HCT116 (cell line): Measurements from ENCODE around the gene BRDT. TPM values are rescaled to one million over a fixed set of nuclear protein-coding genes. Genes with fewer than 3 reads are reported as not detected.

Experiments used
- ATAC-seq: fragments of 200-7000 bp; cut with Tn5 transposase; 2 replicates; pipeline ENCODE4 v1.9.1; 2020; ENCODE audit warnings: mild to moderate bottlenecking, moderate library complexity
- BruUV-seq: library from RNA; stranded (reverse); fragments of 400-500 nt; replicated peaks from 2 replicates; lab custom pipeline; 2021; lab: Mats Ljungman, UMichigan
- CTCF ChIA-PET: fragments of 300-600 bp; sonication (Branson Sonifier 250); formaldehyde crosslinking; loops from one replicate; lab custom pipeline; 2021; ENCODE audit warnings: antibody characterized with exemption; lab: Charles Lee
- POLR2A ChIA-PET: fragments of 300-600, 350-600 bp; sonication (Branson Sonifier 250); formaldehyde crosslinking; loops from one replicate; lab custom pipeline; 2021; ENCODE audit warnings: antibody characterized with exemption; lab: Charles Lee
- RAD21 ChIA-PET, 2 experiments: fragments of 300-600 bp; sonication (Branson Sonifier 250); formaldehyde crosslinking; loops; one replicate each; lab custom pipeline; 2023; ENCODE audit warnings: low total read pairs in 2 of 2; ENCODE audit not compliant: uncharacterized antibody in 2 of 2, unreplicated experiment in 2 of 2, low non-redundant PET in 1 of 2; lab: Charles Lee
- DNase-seq: peaks from one replicate; pipeline ENCODE4 v3.0.0-alpha.2; 2010; ENCODE audit warnings: low read depth, low spot score
- H2AFZ ChIP-seq: fragments of 200-600 bp; shearing (Covaris generic), sonication (generic); 2 replicates; pipeline ENCODE4 v1.6.1; 2017; ENCODE audit warnings: low read depth, mixed run types, mixed read lengths, antibody characterized with exemption, low read length; ENCODE audit not compliant: poor library complexity, severe bottlenecking
- H3K27ac ChIP-seq: 2 replicates; pipeline ENCODE4 v1.5.1; 2012; ENCODE audit warnings: low read depth, low read length
- H3K27me3 ChIP-seq: fragments of 200-600 bp; sonication (generic); 2 replicates; pipeline ENCODE4 v1.6.1; 2016; ENCODE audit warnings: mixed run types, low read length, mixed read lengths; ENCODE audit not compliant: insufficient read depth
- H3K36me3 ChIP-seq, 2 experiments: fragments of 200-500 bp in 1 of 2; fragments of 200-600 bp in 1 of 2; sonication (Bioruptor generic) in 1 of 2; sonication (generic) in 1 of 2; 2 replicates each; pipeline versions ENCODE4 v1.5.1 to v1.6.1; 2014 to 2016; ENCODE audit warnings: low read length in 2 of 2, inconsistent platforms in 1 of 2, mixed read lengths in 1 of 2, mixed run types in 1 of 2; ENCODE audit not compliant: insufficient read depth in 2 of 2, control insufficient read depth in 1 of 2
- H3K4me1 ChIP-seq, 2 experiments: fragments of 200-600 bp in 1 of 2; sonication (generic) in 1 of 2; 2 replicates each; pipeline versions ENCODE4 v1.5.1 to v1.6.1; 2012 to 2017; ENCODE audit warnings: low read length in 2 of 2, inconsistent platforms in 1 of 2, mild to moderate bottlenecking in 1 of 2, mixed read lengths in 1 of 2, mixed run types in 1 of 2, moderate library complexity in 1 of 2; ENCODE audit not compliant: insufficient read depth in 2 of 2, control insufficient read depth in 1 of 2
- H3K4me2 ChIP-seq: fragments of 200-600 bp; sonication (generic); 2 replicates; pipeline ENCODE4 v1.6.1; 2017; ENCODE audit warnings: mixed run types, low read length, mixed read lengths
- H3K4me3 ChIP-seq, 2 experiments: fragments of 200-600 bp in 1 of 2; sonication (generic) in 1 of 2; replicated peaks in 1 of 2; 2 replicates each; pipeline ENCODE4 v1.5.1; 2011 to 2016; ENCODE audit warnings: low read length in 2 of 2, control low read depth in 1 of 2, low read depth in 1 of 2, mild to moderate bottlenecking in 1 of 2, mixed read lengths in 1 of 2, mixed run types in 1 of 2
- H3K79me2 ChIP-seq: fragments of 200-600 bp; sonication (generic); 2 replicates; pipeline ENCODE4 v1.6.1; 2017; ENCODE audit warnings: mild to moderate bottlenecking, mixed run types, low read length, moderate library complexity, mixed read lengths; ENCODE audit not compliant: insufficient read depth
- H3K9ac ChIP-seq: fragments of 200-600 bp; sonication (generic); 2 replicates; pipeline ENCODE4 v1.6.1; 2016; ENCODE audit warnings: low read length, mixed read lengths
- H3K9me2 ChIP-seq: fragments of 200-600 bp; sonication (generic), shearing (Covaris generic); 2 replicates; pipeline ENCODE4 v1.6.1; 2017; ENCODE audit warnings: mixed run types, mild to moderate bottlenecking, moderate library complexity; ENCODE audit not compliant: insufficient read depth
- H3K9me3 ChIP-seq, 2 experiments: fragments of 200-500 bp in 1 of 2; fragments of 200-600 bp in 1 of 2; sonication (Bioruptor generic) in 1 of 2; sonication (generic) in 1 of 2; 2 replicates each; pipeline ENCODE4 v1.6.1; 2014 to 2017; ENCODE audit warnings: low read length in 2 of 2, mixed read lengths in 2 of 2, inconsistent platforms in 1 of 2, low read depth in 1 of 2, mild to moderate bottlenecking in 1 of 2, mixed run types in 1 of 2, moderate library complexity in 1 of 2; ENCODE audit not compliant: control insufficient read depth in 1 of 2, insufficient read depth in 1 of 2
- H4K20me1 ChIP-seq: fragments of 200-600 bp; sonication (generic), shearing (Covaris generic); 2 replicates; pipeline ENCODE4 v1.6.1; 2017; ENCODE audit warnings: mixed run types, mild to moderate bottlenecking, moderate library complexity; ENCODE audit not compliant: insufficient read depth
- CBX3 ChIP-seq: IDR thresholded peaks from 2 replicates; pipeline ENCODE4 v1.6.1; 2012; ENCODE audit warnings: low read depth
- ELF1 ChIP-seq: IDR thresholded peaks from 2 replicates; pipeline ENCODE4 v1.6.1; 2012; ENCODE audit warnings: low read depth, borderline replicate concordance
- EZH2 ChIP-seq: fragments of 200-600 bp; sonication (generic); IDR thresholded peaks from 2 replicates; pipeline ENCODE4 v1.6.1; 2017; ENCODE audit warnings: antibody characterized with exemption, mixed run types
- JUND ChIP-seq: IDR thresholded peaks from 2 replicates; pipeline ENCODE4 v1.6.1; 2012
- POLR2A ChIP-seq: IDR thresholded peaks from 2 replicates; pipeline ENCODE4 v1.7.0; 2011; ENCODE audit warnings: borderline replicate concordance; ENCODE audit not compliant: insufficient read depth, insufficient read length; ENCODE audit errors: extremely low read depth
- POLR2AphosphoS5 ChIP-seq: IDR thresholded peaks from 2 replicates; pipeline ENCODE4 v1.6.1; 2011; ENCODE audit warnings: mild to moderate bottlenecking, low read depth, low read length, moderate library complexity
- SIN3A ChIP-seq: IDR thresholded peaks from 2 replicates; pipeline ENCODE4 v1.6.1; 2012; ENCODE audit warnings: low read depth
- TCF7L2 ChIP-seq: IDR thresholded peaks from 2 replicates; pipeline ENCODE4 v1.7.0; 2011; ENCODE audit warnings: borderline replicate concordance, inconsistent platforms; ENCODE audit not compliant: insufficient read depth, insufficient read length; ENCODE audit errors: extremely low read depth
- YY1 ChIP-seq: IDR thresholded peaks from 2 replicates; pipeline ENCODE4 v1.6.1; 2011; ENCODE audit warnings: low read length, low read depth, moderate library complexity, mild to moderate bottlenecking; ENCODE audit not compliant: insufficient replicate concordance; ENCODE audit errors: extremely low read depth
- ZNF274 ChIP-seq: fragments of 200-500 bp; sonication (Bioruptor generic); IDR thresholded peaks from 2 replicates; pipeline ENCODE4 v1.6.1; 2014; ENCODE audit warnings: mild to moderate bottlenecking, low read depth, low read length, inconsistent platforms
- intact Hi-C: fragments of 100-400 bp; cut with micrococcal nuclease; formaldehyde crosslinking; loops from 2 replicates; pipeline ENCODE4 v1.10.0; 2022
- total RNA-seq: library from RNA; stranded (reverse); gene quantifications from one replicate; pipeline ENCODE4 v1.2.1, GENCODE V29; 2021; ENCODE audit not compliant: unreplicated experiment
- TF ChIP-seq, protein P1 (sequence below), 3 experiments: fragments of 200-600 bp in 1 of 3; sonication (generic) in 1 of 3; IDR thresholded peaks in 2 of 3; conservative IDR thresholded peaks in 1 of 3; 2 replicates each; pipeline ENCODE4 v1.5.1; 2012 to 2017; ENCODE audit warnings: low read depth in 2 of 3, low read length in 2 of 3, antibody characterized with exemption in 1 of 3, borderline replicate concordance in 1 of 3, control low read depth in 1 of 3, mild to moderate bottlenecking in 1 of 3, mixed read lengths in 1 of 3, mixed run types in 1 of 3, moderate library complexity in 1 of 3; ENCODE audit not compliant: insufficient read depth in 1 of 3
- TF ChIP-seq, protein P2 (sequence below): IDR thresholded peaks from 2 replicates; pipeline ENCODE4 v1.6.1; 2011; ENCODE audit warnings: mild to moderate bottlenecking, low read length, moderate library complexity; ENCODE audit not compliant: insufficient replicate concordance; ENCODE audit errors: extremely low read depth

BRDT gene
- total RNA-seq, 1 experiment from 2014 or later, result not detected

DNA sequence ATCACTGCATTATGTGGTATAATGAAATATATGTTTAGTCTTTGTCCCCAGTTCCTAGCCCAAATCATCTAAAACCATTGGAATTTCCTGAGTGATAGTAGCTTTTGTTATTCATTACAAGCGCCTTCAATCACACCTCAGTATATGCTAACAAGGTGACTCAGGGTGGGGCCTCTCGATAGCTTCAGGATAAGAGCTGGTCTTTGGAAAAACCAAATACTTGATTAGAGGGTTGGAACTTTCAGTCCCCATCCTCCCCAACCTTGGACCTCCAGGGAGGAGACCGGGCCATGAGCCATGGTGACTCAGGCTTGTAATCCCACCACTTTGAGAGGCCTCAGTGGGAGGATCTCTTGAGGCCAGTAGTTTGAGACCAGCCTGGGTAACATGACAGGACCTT is 5.1 kb upstream of the BRDT start:
- intact Hi-C loops, result loop anchor here (5.0 kb wide), 1 partner anchor 353 kb away; the partner anchor contains the start of genes GLMN and RPAP2

More for the DNA sequence above, 5.1 kb upstream of the BRDT start:
- RAD21 ChIA-PET, result no interaction called here
- Histone ChIP-seq H3K27ac (no peak overlapping the region), H3K36me3 (no peaks in the 10 kb centered on the region), H3K9me3 (no peaks in the 10 kb centered on the region), H3K27me3 (no peaks in the 10 kb centered on the region), H3K4me1 (peaks cover 0 to 14% of the 10 kb centered on the region in 2 experiments; a peak in 2 of 4 replicates), H4K20me1 (no peaks in the 10 kb centered on the region), H2AFZ (no peak overlapping the region), H3K9ac (no peak overlapping the region), H3K4me2 (no peak overlapping the region), H3K79me2 (no peaks in the 10 kb centered on the region), H3K4me3 (no peak overlapping the region), H3K9me2 (no peaks in the 10 kb centered on the region)
- CTCF ChIA-PET, result interaction anchor here (1.9 kb wide), 1 partner anchor 347 kb away, joined by 7 read pairs; no protein-coding TSS in a partner anchor
- DNase-seq (no peak), ATAC-seq (no peak)
- POLR2A ChIA-PET, result no interaction called here
- no TSS peak for BruUV-seq
- no peak for TF ChIP-seq EZH2
- TF ChIP-seq, protein P1, sequence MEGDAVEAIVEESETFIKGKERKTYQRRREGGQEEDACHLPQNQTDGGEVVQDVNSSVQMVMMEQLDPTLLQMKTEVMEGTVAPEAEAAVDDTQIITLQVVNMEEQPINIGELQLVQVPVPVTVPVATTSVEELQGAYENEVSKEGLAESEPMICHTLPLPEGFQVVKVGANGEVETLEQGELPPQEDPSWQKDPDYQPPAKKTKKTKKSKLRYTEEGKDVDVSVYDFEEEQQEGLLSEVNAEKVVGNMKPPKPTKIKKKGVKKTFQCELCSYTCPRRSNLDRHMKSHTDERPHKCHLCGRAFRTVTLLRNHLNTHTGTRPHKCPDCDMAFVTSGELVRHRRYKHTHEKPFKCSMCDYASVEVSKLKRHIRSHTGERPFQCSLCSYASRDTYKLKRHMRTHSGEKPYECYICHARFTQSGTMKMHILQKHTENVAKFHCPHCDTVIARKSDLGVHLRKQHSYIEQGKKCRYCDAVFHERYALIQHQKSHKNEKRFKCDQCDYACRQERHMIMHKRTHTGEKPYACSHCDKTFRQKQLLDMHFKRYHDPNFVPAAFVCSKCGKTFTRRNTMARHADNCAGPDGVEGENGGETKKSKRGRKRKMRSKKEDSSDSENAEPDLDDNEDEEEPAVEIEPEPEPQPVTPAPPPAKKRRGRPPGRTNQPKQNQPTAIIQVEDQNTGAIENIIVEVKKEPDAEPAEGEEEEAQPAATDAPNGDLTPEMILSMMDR (IDR thresholded peaks at IDR 0.05 in 2 of 3, conservative IDR thresholded peaks at IDR 0.05 in 1 of 3; ENCODE audit: borderline replicate concordance in 1 of 3, insufficient read depth in 1 of 3, low read depth in 2 of 3, low read length in 2 of 3), result no peak
- TF ChIP-seq POLR2A, result no peak
- TF ChIP-seq YY1, result no peak
- no peak for TF ChIP-seq TCF7L2
- TF ChIP-seq, protein P2, sequence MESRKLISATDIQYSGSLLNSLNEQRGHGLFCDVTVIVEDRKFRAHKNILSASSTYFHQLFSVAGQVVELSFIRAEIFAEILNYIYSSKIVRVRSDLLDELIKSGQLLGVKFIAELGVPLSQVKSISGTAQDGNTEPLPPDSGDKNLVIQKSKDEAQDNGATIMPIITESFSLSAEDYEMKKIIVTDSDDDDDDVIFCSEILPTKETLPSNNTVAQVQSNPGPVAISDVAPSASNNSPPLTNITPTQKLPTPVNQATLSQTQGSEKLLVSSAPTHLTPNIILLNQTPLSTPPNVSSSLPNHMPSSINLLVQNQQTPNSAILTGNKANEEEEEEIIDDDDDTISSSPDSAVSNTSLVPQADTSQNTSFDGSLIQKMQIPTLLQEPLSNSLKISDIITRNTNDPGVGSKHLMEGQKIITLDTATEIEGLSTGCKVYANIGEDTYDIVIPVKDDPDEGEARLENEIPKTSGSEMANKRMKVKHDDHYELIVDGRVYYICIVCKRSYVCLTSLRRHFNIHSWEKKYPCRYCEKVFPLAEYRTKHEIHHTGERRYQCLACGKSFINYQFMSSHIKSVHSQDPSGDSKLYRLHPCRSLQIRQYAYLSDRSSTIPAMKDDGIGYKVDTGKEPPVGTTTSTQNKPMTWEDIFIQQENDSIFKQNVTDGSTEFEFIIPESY, result no peak
- no peak for TF ChIP-seq POLR2AphosphoS5
- no peak for TF ChIP-seq ELF1
- no peak for TF ChIP-seq CBX3
- no peak for TF ChIP-seq ZNF274
- TF ChIP-seq SIN3A, result no peak
- no peak for TF ChIP-seq JUND
